ENCODE measurements around the gene SNAP23.
A peak's percentile ranks its signal among the peaks of the same experiment; 100 is the strongest.

Gene SNAP23

GRCh38 chr15:42575188-42576039 is 80.0 kb downstream of the SNAP23 start, which contains the start of gene STARD9:
Gene STARD9, plus strand, starts transcription at chr15:42575606. Its CDS starts 110 bp downstream, at chr15:42575716.
- DNase-seq: peak; percentile 96

GRCh38 chr15:42576040-42576594 is 80.7 kb downstream of the SNAP23 start:
- no peak for DNase-seq

DNA sequence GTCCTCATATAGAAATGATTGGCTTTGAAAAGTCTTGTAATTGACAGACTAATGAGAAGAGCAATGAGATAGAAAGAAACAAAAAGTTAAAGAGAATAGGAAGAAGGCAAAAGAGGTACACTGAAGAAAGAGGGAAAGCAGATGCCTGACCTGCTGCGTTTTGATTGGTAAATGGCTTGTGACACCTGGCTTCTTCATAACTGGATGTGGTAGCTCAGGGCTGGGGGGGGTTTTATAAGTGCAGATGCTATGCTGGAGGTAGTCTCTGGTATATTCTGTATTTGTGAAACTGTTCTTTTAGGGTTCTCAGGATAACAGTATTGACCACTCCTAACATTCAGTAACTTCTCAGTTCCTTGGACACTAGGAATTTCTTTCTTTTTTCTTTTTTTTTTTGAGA is 81.3 kb downstream of the SNAP23 start:
- DNase-seq: no peak

GRCh38 chr15:42577514-42578031 is 82.1 kb downstream of the SNAP23 start:
- no peak for DNase-seq

GRCh38 chr15:42578984-42579537 is 83.6 kb downstream of the SNAP23 start:
- no peak for DNase-seq

DNA sequence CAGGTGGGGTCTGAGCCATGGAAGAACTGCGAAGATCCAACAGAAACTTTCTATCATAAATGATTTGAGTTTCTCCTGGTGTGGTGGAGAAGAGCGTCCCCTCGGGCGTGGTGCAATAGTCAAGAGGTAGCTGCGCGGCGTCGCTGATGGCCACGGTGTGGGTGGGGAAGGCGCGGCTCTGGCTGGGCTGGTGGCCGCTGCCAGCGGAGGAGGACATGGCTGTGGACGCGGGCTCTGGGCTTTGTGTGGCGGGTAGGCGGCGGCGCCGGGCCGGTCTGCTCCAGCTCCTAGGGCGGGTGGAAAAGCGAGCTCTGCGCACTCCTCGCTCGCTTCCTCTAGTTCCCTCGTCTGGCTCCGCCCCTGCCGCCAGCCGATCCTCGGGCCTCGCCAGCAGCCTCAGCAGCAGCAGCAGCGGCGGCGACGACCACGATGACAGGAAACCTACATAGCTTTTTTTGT is 85.9 kb downstream of the SNAP23 start:
- peak; percentile 78 for DNase-seq
